Measurements from ENCODE around the gene KDM1B.

GRCh38 chr6:18214003-18214402 lies 58.8 kb downstream of the KDM1B start:
- no peak for TF ChIP-seq POLR2A (IDR thresholded peaks at IDR 0.05)
- TF ChIP-seq CTCF (IDR thresholded peaks at IDR 0.05) = no peak

Data from lower leg skin (tissue), 3 donors.